Astrocyte of the cerebellum (primary cell): ENCODE results near the gene DBF4B.

Experiments used
- DNase-seq: peaks from one replicate; pipeline ENCODE4 v3.0.0-alpha.2; 2011; ENCODE audit warnings: low read depth
- H3K4me3 ChIP-seq: 2 replicates; pipeline ENCODE4 v1.5.1; 2011; ENCODE audit warnings: mild to moderate bottlenecking, low read depth, low read length, moderate library complexity
- in situ Hi-C: cut with HindIII; loops from 2 replicates; pipeline ENCODE4 v1.10.0; 2017; ENCODE audit warnings: low sequenced_read_pairs
- TF ChIP-seq, protein P1 (sequence below): IDR thresholded peaks from 2 replicates; pipeline ENCODE4 v1.5.1; 2012; ENCODE audit warnings: low read length, low read depth, moderate library complexity, mild to moderate bottlenecking; ENCODE audit errors: missing control alignments

DBF4B gene

DNA sequence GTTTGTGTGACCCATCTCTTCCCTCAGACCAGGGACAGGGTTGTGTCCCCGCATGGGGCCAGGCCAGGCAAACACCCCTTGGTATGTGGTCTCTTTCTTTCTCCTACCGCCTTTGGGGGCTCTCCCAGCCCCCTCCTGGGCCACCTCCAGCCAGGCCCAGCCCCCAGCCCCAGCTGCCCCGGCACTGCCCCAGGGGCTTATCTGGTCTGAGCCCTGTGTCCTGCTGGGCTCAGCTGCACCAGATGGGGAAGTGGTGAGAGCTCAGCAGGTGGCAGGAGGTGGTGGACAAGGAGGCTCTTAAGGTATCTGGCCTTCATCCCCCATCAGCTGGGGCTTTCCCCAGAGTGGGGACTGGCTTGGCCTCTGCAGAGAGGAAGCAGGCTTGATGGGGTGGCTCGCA lies 59.0 kb downstream of the DBF4B start:
- in situ Hi-C loops: no loop called here
- no peak for DNase-seq
- no peak overlapping the region for H3K4me3 ChIP-seq
- TF ChIP-seq, protein P1, sequence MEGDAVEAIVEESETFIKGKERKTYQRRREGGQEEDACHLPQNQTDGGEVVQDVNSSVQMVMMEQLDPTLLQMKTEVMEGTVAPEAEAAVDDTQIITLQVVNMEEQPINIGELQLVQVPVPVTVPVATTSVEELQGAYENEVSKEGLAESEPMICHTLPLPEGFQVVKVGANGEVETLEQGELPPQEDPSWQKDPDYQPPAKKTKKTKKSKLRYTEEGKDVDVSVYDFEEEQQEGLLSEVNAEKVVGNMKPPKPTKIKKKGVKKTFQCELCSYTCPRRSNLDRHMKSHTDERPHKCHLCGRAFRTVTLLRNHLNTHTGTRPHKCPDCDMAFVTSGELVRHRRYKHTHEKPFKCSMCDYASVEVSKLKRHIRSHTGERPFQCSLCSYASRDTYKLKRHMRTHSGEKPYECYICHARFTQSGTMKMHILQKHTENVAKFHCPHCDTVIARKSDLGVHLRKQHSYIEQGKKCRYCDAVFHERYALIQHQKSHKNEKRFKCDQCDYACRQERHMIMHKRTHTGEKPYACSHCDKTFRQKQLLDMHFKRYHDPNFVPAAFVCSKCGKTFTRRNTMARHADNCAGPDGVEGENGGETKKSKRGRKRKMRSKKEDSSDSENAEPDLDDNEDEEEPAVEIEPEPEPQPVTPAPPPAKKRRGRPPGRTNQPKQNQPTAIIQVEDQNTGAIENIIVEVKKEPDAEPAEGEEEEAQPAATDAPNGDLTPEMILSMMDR: no peak

DNA sequence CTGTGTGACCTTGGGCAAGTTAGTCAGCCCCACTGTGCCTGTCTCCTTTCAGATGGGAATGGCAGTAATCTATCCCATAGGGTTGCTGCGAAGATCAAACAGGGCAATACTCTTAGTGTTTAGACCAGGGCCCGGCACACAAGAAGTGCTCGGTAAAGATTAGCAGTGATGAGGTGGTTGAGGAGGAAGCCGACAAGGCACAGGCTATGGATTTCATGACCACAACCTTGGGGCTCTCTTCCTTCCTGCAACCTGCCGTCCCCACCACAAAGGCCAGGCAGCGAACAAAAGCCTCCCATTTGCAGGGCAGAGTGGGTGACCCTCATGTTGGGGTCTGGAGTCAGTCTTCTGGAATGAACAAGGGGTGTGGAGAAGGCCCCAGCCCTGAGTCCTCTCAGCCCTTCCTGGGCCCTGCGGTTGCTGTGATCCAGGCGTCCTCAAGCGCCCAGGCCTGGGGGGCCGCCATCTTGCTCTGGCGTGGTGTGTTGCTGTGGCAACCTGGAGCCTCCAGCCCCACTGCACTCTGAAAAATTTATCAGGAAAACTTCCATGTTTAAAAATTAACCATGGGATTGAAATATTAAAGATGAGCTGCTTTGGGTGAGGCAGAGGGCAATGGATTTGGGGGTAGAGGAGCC lies 60.2 kb downstream of the DBF4B start:
- in situ Hi-C loops: no loop called here
- TF ChIP-seq, protein P1: no peak
- no peak for DNase-seq
- no peak overlapping the region for H3K4me3 ChIP-seq

DNA sequence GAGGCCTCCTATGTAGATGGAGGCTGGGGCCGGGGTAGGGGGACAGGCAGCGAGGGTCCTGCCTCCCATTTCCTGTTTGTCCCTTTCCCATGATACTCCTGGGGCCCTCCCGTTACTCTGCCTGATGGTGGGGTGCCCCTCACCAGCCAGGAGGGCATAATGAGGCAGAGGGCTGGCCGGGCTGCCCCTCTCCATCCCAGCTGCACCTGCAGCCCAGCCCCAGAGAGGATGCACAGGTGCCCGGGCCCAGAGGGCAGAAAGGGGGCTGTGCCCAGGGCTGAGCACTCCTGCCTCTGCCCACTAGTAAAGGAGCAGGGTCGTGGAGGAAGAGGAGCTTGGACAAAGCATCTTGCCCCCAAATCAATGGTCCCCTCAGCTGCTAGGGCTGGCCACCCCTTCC lies 60.8 kb downstream of the DBF4B start:
- no peak overlapping the region for H3K4me3 ChIP-seq
- no peak for DNase-seq

DNA sequence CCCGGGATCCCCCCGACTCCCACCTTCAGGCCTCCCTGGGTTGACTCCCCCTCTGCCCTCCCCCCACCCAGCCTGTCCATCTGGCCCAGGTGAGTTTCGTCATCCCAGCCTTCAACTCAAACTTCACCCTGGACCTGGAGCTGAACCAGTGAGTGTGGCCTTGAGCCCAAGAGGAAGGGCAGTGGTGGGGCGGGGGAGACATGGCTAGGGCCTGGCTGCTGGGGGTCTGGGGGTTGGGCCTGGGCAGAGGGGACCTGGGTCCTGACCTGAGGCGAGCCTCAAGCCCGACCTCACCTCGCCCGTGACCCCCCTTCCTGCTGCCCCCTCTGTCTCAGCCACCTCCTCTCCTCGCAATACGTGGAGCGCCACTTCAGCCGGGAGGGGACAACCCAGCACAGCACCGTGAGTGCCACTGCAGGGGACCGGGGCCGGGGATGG lies 61.2 kb downstream of the DBF4B start:
- no peak overlapping the region for H3K4me3 ChIP-seq
- in situ Hi-C loops: no loop called here
- DNase-seq: no peak
- TF ChIP-seq, protein P1: no peak

More for the DNA sequence above, 60.8 kb downstream of the DBF4B start:
- TF ChIP-seq, protein P1: no peak
- in situ Hi-C loops: no loop called here

DNA sequence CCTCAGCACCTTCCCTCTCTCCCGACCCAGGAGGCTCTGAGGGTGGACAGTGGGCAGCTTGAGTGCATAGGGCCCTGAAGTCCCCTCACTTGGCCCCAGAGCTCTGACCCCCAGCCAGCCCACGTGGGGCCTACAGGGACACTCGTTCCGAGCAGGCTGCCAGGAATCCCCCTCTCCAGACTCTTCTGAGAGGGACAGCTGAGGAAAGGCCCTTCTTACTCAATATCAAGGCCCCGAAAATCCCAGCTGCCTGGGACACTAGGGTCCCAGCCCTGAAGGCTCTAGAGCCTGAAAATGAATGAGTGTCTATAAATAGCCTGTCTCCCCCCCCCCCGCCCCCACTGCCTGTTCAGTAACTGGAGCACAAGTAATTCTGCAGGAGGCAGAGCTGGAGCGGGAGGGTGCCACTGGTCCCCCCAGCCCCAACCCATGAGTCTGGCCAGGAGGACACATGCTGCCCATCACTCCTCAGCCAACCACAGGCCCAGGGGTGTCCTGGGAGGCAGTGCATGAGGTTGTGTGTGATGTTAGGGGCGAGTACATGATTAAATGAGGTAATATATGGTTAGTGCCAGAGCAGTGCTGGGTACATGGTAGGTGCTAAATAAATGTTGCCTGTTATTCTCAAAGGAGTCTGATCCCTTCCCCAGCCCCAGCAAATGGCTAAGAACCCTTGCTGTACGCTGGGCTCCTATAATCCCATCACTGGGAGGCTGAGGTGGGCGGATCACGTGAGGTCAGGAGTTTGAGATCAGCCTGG lies 61.9 kb downstream of the DBF4B start:
- DNase-seq: no peak
- TF ChIP-seq, protein P1: no peak
- H3K4me3 ChIP-seq: no peak overlapping the region
- in situ Hi-C loops: no loop called here

DNA sequence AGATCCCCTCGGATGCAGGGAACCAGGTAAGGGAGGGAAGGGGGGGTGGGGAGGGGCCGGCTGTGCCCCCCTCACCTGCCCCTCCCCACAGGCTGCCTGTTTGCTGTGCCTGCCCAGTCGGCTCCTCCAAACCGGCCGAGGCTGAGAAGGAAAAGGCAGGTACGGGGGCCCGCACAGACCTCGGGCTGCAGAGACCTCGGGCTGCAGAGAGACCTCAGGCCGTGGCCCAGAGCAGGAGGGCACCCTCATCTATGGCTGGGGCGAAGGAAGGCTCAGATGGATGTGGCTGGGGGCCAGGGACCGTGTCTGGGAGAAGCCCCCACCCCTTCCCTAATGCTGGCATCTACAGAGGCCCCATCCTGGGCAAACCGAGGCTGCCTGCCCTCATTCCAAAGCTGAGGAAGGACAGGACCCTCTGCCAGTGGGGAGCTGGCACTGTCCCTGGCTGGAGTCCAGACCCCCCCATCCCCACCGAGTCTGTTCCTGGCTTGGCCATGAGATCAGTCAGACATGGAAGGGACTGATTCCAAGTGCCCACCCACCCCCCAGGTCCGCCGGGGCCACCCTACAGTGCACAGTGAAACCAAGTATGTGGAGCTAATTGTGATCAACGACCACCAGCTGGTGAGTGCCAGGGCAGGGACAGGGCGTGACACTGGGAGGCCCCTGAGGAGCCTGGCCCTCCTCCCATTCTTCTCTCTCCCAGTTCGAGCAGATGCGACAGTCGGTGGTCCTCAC lies 64.0 kb downstream of the DBF4B start:
- in situ Hi-C loops: no loop called here
- no peak overlapping the region for H3K4me3 ChIP-seq
- TF ChIP-seq, protein P1: no peak
- no peak for DNase-seq
